Right forelimb (tissue), 1 donor: ENCODE results near the gene YPEL1.
A peak's percentile ranks its signal among the peaks of the same experiment; 100 is the strongest.
"Not testable (repeated sequence)": the region's sequence is repeated elsewhere in the genome, so short reads cannot be mapped to it uniquely, and the experiment has no call there.

ENCODE experiments used
- DNase-seq: peaks from one replicate; pipeline ENCODE4 v3.0.0-alpha.2; 2018

YPEL1 gene

DNA sequence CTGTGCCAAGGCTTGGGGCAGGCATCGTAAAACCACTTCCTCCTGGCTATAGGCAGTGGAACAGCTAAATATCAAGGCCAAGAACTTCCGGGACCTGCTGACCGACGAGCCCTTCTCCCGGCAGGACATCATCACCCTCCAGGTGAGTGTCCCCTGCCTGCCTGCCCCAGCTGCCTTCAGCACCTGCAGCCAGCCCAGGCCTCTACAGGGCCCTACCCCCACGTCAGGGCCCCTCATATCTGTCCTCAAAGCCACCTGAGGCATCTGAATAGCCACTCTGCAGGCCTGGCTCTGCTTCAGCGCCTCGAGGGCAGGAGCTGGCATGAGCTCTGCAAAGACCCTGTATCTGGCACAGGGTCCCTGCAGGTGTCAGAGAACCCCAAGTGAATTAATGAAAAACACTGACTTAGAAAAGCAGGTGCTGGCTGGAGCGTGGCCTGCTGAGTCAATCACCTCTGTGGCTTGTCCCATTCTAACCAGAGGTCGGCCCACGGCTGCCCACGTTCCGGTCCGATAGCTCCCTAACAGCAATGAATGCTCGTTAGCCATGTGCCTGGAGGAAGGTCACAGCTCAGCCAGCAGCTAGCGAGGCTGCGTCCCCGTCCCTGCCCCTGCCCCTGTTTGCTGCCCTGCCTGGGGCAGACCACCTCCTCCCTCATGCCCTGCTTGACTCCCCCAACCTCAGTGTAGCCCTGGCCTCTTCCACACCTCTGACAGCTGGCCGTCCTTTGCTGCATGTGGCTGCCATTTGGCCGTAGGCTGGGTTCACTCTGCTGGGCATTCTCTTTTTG is 53.0 kb downstream of the YPEL1 start:
- no peak for DNase-seq

DNA sequence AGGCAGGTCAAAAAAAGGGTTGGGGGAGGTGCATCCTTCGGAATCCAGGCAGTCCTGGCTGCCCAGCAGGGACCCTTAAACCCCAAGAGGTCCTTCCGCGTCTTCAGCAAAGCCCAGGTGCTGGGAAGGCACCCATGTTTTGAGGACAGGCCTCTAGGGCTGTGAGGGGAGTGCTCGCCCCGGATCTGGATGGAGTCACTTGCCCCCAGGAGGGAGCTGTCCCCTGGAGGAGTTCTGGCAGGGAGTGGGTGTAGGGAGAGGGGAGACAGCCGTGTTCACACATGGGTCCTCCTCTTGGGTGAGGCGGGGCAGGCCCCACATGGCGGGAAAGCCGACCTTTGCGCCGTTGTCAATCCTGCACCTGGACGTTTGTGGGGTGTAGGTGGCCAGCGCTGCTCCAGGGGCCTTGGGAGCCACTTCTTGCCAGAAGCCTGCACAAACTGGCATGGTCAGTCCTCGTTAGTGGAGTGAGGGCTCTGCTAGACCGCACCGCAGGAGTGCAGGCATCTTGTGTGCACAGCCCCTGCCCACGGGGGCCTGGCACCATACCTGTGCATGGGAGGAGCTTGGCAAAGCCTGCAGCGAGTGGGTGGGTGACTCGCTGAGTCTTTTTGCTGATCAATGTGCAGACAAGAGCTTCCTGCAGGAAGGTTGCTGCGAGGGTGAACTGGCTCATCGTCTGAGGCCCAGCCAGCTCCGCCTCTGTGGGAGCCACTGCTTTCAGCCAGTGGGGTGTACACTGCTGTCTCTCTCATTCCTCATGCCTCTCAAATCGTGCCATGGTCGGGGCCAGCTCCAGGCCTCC is 53.8 kb downstream of the YPEL1 start:
- no peak for DNase-seq

GRCh38 chr22:21680830-21681565 is 54.6 kb downstream of the YPEL1 start:
- DNase-seq = no peak

- no peak for DNase-seq
Observed at GRCh38 chr22:21679383-21679782, 56.2 kb downstream of the YPEL1 start.

GRCh38 chr22:21678842-21679241 is 56.8 kb downstream of the YPEL1 start:
- DNase-seq = not testable (repeated sequence)

GRCh38 chr22:21677606-21678443 is 57.8 kb downstream of the YPEL1 start:
- no peak for DNase-seq

- DNase-seq = no peak
Observed at GRCh38 chr22:21674638-21675245, 60.9 kb downstream of the YPEL1 start.

DNA sequence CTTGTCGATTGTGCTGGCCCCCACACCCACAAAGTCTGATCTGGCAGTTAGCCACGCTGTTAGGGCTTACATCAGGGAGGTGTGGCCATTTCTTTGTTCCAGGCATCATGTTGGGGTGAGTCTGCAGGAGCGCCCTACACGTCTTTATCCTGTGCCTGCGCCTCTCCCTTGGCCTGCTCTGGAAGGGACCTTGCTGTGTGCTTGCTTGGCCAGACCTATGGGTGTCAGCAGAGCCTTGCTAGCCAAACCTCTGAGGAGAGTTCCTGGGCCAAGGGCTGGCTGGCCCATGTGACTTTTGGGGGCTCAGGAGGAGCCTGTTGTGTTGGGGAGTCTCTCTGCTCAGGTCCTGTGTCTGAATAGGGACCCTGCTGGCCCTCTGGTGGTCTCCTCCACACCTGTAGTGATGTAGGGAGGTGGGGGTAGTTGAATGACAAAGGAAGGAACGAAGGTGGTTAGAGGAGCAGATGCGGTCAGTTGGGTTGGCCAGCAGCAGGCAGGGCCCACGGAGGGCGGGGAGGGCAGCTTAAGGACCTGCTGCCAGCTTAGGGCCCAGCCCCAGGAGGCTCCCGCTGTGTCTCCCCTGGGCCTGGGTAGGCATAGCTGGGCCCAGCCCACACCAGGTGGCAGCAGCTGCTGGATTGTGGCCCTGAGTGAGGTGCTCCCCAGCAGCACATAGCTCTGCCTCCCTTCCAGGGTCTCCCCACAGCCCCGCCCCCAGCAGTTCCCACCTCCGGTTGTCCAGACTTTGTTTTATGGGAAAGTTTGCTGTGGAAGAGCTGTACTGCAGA is 61.9 kb downstream of the YPEL1 start:
- no peak for DNase-seq

GRCh38 chr22:21672107-21672629 is 63.4 kb downstream of the YPEL1 start:
- DNase-seq = no peak

DNA sequence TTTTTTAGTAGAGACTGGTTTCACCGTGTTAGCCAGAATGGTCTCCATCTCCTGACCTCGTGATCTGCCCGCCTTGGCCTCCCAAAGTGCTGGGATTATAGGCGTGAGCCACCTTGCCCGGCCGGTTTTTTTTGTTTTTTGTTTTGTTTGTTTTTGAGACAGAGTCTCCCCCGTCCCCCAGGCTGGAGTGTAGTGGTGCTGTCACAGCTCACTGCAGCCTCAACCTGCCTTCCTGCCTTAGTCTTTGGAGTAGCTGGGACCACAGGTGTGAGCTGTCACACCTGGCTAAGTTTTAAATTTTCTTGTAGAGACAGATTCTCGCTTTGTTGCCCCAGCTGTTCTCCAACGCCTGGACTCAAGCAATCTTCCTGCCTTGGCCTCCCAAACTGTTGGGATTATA is 66.6 kb downstream of the YPEL1 start:
- DNase-seq = no peak

- DNase-seq = no peak
Observed at GRCh38 chr22:21666786-21667185, 68.8 kb downstream of the YPEL1 start.

DNA sequence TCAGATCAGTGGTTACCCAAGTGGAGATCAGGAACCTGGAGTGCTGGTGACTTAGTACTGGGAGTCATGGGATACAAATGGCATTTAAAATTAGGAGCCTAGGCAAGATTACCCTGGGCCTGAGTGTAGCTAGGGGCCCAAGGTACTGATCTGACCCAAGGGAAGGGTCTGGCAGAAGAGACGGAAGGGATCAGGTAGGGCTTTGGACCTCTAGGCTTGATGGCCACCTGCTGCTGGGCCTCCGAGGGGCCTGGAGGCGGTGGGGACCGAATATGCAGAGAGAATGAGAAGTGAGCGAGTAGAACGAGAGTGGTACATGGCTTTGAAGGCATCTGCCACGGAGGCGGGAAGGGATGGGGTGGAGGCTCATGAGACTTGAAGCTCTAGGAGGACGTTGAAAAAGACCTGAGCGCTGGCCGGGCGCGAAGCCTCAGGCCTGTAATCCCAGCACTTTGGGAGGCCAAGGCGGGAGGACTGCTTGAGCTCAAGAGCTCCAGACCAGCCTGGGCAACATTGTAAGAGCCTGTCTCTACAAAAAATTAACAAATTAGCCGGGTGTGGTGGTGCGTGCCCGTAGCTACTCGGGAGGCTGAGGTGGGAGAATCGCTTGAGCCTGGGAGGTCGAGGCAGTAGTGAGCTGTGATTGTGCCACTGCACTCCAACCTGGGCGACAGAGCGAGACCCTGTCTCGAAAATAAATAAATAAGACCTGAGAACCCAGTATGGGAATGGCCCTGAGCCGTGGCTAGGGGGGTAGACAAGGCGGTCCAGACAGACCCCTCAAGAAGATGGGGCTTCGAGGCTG is 70.3 kb downstream of the YPEL1 start:
- no peak for DNase-seq

GRCh38 chr22:21663738-21664137 is 71.9 kb downstream of the YPEL1 start:
- DNase-seq = no peak

DNA sequence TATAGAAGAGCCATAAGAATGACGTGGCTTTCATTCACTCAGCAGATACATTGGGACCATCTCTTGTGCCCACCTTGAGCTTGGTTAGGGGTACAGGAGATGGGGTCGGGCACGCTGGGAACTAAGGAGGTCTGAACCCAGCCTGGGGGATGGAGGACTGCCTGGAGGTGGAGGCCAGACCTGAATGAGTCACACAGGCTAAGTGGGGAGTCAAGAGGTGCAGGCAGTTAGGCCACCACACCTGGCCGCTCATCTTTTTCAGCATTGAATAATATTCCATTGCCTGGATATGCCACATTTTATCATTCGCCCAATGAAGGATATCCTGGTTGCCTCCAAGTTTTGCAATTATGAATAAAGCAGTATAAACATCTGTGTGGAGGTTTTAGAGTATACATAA is 73.6 kb downstream of the YPEL1 start:
- DNase-seq = no peak

GRCh38 chr22:21660904-21661303 is 74.7 kb downstream of the YPEL1 start:
- DNase-seq = no peak

DNA sequence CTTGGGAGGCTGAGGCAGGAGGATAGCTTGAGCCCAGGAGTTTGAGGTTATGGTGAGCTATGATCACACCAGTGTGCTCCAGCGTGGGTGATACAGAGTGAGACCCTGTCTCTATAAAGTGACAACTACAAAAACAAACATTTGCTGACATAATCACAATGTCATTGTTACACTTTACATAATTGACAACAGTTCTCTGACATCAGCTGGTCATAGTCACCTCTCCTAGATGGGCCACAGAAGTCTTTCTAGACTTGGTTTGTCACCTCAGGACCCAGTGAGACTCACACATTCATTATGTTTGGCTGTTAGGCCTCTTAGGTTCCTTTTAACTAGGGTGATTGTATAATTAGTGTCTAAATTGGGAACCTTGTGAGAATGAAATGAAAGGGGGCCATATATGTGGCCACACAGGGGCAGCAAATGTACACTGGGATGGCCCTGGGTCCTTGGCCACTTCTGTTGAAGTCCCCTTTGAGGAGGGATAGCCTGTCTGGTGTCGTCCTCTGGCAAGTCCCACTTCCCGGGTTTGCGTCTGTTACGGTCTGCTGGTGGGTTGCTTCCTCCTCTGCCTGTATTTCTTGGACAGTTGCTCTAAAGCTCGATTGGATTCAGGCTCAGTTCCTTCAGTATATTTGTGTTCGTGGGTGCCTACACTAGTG is 75.6 kb downstream of the YPEL1 start:
- DNase-seq = no peak

DNA sequence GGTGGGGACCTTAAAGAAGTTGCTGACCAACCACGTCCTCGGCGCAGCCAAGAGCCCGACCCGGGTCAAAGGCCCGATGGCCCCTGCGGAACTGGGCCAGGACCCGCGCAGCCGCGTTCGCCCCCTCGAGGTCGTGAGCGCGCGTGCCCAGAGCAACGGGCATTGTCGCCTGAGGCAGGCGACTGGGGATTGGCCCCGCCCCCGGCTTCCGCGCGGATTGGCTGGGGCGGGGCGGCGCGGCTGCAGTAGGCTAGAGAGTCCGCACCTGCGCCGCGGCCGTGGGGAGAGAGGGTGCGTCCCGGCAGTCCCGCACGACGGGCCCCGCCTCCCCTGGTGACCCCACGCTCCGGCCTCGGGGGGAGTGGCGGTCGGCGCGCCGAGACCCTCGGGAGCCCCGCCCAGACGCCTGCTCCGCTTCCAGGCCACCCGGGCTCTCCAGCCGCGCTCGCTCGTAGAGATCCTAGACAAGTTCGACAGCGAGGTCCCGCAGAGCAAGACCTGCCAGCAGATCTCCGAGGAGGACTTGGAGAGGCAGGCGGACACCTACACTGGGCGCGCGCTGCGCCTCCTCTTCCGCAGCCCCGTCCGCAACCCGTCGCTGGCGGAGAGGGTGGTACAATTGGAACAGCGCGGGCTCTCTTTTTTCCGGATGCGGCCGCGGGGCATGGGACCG is 78.1 kb downstream of the YPEL1 start:
- peak; percentile 71 for DNase-seq

DNA sequence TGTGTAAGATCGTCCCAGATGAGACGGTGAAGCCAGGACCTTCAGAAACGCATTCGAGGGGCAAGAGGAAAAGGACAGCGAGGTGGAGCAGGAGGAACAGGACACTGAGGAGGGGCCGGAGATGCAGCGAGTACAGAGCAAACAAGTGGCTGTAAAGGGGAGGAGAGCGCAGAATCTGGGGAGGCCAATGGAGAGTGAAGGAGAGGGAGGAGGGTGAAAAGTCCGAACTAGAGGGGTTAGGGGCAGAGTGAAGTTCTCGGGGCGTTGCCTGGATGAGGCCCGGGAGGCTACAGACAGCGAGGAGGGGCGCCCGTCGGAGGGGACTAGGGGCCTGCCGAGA is 78.6 kb downstream of the YPEL1 start:
- DNase-seq = no peak
